Cortex of kidney (tissue), 1 donor: ENCODE results near the gene LRP1.

Experiments
- DNase-seq: peaks from one replicate; lab custom pipeline; 2025; lab: John Stamatoyannopoulos, UW

The LRP1 gene

DNA sequence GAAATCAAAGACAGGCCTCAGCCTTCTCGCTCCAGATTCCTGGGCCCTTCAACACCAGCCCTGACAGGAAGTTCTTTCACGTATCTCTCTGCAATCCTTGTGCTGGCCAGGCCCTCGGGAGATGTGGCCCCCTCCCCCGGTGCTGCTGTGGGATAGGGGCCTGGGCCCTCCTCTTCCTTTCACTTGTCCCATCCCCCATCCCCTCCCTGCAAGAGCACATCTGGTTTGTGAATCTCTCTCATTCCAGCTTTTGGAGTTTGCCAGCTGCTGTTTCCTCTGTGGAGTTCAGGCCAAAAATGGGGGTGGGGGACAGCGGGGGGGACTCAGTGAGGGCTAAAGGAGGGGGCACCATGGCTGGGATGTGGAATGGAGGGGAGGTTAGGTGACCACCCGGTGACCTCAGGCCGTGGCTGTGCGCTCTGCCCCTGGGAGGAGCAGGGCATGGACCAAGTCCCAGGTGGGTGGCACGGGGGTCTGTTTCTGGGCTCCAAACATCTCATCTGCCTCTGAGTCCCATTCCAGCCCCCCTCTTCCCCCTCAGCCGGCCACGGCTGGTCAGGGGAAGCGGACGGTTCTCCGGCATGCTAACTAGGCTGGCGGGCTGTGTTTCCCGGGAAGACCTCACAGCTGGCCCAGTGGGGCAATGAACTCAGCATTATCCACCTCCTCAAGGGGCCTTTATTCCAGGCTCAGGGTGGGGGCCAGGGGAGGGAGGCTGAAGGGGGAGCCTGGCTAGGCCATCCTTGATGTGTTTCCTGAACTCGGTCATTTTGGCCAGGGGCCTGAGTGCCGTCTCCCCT lies 7.4 kb downstream of the LRP1 start:
- DNase-seq: no peak

DNA sequence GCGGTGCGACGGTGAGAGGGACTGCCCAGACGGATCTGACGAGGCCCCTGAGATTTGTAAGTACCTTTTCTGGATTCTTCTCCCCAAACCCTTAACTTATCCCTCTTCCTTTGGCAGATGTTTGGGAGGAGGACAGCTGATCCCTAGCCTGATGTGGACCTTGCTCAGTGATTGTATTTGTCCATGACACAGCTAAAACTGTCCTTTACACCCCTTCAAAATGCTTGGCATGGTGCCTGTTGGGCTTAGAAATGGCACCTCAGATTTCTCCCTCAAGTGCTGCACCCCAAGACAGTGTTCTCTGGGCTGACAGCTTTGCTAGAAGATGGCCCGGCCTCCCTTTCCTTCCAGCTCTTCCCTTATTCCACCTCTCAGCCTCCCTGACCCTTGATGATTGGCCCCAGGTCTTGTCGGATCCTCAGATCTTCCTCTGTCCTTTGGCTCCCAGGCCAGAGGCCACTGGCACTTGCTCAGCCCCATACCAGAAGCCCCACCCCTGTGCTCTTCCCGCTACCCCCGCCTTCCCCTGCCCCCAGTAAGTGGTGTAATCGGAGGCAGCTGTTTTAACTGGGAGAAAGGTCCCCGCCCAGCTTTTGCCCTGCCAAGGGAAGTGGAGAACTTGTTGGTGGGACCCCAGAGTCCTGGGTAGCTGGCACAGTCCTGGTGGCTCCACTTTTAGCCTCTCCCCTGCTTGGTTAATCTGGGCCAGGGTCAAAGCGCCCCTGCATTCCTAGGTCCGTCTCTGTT lies 10.4 kb downstream of the LRP1 start:
- no peak for DNase-seq

DNA sequence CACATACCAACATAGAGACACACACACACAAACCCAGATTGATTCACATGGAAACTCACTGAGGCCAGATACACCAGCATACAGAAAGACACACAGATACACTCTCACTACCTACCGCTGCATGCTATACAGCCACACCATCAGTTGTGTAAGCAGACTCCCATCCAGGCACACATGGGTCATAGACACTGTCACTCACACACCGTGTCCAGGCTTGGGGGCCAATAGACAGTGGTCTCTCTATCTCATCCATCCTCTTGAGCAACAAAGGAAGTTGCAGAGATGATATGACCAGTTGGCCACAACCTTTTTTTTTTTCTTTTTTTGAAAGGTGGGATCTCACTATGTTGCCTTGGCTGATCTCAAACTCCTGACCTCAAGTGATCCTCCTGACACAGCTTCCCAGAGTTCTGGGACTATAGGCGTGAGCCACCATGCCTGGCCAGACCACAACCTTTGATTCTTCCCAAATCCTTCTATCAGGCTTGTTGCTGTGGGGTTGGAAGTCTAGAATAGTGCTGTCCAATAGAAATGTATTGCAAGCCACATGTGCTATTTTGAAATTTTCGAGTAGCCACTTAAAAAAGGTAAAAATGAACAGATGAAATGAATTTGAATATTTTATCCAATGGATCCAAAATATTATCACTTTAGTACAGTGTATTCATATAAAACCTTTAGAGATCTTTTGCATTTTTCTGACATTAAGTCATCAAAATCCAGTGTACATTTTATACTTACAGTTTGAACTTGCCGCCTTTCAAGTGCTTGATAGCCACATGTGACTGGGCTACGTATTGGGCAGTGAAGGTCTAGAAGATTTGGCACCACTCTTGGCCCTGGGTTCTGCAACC lies 11.7 kb downstream of the LRP1 start:
- no peak for DNase-seq

DNA sequence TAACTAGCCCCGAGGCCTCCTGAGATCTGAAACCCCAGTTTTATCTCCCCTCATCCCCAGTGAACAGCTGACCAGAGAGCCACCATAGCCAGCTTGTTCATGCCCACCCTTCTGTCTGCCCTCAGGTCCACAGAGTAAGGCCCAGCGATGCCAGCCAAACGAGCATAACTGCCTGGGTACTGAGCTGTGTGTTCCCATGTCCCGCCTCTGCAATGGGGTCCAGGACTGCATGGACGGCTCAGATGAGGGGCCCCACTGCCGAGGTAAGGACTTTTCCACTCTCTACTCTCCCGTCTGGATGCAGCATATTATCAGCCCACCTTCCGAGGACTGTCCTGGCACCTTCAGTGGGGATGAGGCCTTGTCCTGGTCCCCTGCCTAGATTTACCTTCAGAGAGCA lies 13.0 kb downstream of the LRP1 start:
- DNase-seq: no peak

DNA sequence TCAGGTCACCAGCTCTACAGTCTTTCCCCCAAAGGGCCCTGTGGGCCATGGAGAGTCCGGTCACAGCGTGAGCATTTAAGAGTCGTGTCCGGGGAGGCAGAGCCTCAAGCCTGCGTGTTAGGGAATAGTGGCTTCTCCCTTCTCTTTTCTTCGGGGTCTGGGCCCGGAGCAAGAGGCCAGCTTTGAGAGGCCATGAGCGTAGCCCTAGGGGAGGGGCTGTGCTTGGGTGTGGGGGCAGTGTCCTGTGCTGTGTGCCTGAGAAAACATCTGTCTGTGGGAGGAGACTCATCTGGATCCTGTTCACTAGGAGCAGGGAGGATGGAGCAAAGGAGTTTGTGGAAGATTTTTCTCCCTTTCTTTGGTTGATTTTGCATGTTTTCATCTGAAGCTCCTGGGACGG lies 13.8 kb downstream of the LRP1 start:
- DNase-seq: no peak

DNA sequence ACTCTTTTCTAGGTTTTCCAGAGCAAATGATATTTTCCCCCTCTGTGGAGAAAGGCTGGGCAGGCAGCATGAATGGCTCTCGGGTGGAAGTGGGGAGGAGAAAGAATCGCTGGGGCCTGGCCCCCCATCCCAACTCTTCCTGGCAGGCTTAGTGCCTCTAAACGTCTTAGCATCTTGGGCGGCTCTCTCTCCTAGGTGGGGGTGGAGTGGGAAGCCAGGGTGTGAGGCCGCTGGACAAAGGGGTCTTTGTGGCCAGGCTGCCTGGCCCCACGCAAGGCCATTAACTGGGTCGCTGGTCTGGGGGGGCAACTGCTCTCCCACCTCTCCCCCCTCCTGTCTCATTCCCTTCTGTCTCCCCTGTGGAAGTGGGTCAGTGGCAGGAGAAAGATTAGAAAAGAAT lies 14.4 kb downstream of the LRP1 start:
- no peak for DNase-seq

DNA sequence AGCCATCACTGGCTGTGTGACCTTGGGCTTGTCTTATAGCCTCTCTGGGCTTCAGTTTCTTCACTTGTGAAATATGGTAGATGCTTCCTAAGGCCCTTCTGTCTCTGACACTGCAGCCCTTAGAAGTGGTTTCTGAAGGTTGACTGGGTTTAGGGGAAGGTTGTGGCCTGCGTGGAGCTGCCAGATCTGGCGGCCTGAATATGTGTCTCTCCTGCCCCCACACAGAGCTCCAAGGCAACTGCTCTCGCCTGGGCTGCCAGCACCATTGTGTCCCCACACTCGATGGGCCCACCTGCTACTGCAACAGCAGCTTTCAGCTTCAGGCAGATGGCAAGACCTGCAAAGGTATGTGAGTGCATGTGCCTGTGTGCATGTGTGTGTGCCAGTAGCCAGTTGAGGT lies 15.2 kb downstream of the LRP1 start:
- DNase-seq: no peak

DNA sequence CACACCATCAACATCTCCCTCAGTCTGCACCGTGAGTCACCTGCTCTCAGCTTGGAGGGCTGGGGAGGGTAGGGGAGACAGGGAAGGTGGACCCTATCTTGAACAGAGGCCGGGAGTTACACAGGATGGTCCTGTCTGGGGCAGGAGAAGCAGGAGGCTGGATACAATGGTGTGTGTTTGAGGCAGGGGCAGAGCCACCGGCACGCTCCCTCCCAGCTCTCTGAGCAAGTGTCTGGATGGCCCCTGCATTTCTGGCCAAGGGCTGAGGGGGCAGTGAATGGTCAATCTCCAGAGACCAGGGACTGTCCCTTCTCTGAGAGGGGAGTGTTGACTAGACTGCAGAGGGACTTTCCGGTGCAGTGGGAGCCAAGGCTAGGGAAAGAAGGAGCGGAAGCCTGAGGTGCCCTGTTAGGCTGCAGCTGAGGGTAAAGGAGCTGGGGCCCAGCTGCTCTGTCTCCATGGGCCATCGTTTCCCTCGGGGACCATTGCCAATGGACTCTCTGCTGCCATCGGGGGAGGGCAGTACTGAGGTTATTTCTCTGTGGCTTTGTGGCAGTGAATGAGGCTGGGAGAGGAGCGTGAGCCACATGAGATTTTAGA lies 17.3 kb downstream of the LRP1 start:
- DNase-seq: no peak

DNA sequence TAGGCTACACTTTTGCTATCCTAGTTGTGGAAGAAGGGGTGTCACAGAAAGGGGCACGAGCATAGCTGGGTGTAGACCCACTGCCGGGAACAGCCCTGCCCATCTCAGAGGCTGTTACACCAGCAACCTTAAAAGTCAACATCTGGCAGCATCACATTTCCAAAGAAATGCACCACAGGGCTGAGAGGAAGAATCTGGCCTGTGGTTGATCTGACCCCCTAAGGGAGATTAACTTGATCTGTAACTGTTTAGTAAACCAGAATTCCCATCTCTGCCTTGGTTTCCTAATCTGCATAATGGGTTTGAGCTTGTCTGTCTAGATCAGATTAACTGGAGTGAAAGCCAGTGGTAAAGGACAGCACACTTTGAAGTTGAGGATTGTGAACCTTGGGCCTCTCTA lies 17.8 kb downstream of the LRP1 start:
- no peak for DNase-seq

DNA sequence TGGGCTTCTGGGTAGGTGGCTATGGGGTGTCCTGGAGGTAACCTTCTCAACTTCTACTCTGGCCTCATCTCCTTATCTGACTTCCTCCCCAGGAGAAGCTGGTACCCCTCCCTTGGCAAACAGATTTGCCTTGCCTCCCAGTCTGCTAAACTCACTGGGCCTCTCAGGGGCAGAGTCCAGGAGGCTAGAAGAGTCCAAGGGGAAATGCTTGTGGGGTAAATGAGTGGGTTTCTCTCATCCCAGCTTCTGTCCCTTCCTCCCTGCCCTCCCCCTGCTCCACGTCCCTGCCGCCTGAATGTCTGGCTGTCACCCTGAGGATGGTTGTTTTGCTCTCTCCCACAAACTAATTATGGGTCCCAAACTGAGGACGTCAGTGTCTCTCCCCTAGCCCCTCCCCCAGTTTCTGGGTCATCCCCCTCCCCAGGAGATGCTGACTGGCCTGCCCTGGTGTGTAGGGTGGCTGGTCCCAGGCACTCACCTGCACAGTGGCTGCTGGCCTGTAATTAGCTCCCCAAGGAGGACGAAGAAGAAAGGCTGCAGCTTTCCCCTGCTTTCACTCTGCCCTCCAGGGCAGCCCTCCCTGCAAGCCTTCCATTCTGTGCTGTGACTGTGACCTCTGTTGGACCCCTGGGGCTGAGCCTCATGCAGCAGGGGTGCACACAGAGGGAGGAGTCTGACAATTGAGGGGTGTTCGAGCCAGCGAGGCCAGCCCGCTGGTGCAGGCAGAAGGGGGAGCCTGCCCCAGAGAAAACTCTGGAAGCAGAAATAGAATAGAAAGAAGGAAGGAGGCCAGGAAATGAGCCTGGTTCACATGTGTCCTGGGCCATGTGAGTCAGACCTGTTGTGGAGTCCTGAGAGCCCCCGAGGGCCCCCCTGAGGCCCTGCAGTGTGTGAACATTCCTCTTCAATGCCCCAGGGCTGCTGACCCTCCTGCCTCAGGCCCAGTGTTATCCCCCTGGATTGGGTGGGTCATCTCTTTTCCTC lies 19.0 kb downstream of the LRP1 start, which contains the start of gene LRP1-AS:
LRP1-AS (minus strand) TSS at position 659 of the 984 bp plus-strand sequence.
- DNase-seq: no peak

DNA sequence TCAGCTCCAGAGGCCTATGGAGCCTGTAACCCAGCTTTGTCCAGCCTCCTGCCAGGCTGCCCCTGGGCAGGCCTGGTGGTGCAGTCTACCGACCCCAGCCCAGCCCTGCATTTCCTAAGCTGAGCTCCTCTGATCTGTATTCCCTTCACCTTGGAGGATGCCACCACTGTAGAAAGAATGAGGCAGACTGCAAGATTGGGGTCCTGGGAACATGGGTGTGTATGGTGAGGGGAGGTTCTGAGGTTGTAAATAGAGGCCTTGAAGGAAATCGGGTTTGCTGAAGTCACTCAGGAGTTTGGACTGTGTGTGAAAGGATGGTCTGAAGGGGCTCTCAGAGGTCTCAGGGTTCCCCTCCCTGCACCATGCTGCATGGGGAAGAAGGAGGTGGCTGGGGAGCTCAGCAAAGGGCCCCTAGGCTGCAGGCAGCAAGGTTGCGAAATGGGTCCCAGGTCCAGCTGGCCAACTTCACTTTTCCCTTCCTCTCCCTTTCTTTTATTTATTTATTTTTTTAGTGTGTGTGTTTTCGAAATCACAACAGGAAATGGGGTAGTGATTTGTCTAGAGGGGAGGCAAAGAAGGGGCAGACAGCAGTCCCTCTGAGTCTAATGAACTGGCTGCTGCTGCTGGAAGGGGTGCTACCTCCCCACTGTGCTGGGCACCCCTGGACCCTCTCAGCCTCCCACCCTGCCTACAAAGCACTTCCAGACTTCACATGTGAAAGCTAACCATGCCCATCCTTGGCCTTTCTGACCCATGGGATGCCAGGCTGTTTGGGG lies 20.4 kb downstream of the LRP1 start:
- no peak for DNase-seq

DNA sequence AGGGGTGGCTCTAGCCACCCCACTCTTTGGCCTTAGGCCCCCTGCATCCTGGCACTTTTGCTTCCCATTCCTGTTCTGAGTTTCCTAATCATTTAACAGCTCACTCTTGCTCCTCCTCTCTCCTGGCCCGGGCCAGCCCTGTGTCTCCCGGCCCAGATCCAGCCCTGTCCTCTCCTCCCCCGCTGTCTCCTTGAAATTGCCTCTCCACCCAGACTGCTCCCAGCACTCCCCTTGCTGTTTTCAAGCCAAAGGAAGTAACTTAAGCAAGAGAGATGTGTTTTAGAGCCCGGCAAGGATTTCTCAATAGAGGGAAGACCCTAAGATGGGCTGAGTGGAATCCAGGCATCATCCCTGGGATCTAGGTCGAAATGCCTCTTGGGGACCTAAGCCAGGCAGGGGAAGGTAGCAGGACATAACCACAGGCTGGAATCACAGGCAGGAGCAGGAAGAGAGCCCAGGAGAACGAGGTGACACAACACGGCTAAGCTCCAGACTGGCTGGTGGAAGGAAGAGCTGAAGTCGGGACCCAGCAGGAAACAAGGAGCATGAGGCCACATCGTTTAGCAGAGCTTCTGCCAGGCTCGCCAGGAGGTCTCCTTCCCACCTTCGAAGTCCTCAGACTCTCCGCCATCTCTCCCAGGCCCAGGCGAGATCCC lies 21.1 kb downstream of the LRP1 start:
- no peak for DNase-seq

DNA sequence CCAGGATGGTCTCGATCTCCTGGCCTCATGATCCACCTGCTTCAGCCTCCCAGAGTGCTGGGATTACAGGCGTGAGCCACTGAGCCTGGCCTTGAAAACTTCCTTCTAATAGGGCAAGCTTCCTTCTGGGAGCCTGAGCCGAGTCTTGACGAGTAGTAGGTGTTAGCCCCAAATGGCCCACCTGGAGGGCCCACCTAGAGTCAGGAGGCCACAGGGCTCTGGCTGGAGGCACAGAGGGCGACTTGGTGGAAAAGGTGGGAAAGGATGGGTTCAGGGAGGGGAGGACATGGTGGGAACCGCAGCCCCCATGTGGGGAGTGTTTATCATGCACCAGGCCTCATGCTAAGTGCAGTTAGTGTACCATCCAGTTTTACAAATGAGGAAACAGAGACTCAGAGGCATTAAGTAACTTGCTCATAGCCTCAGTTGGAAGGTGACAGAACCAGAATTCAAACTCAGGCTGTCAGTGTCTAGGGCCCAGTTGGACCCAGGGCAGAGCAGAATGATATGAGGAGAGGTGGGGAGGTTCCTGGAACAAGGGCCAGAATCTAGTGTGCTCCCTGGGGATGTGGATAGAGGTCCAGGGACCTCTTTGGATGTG lies 22.2 kb downstream of the LRP1 start:
- DNase-seq: no peak

DNA sequence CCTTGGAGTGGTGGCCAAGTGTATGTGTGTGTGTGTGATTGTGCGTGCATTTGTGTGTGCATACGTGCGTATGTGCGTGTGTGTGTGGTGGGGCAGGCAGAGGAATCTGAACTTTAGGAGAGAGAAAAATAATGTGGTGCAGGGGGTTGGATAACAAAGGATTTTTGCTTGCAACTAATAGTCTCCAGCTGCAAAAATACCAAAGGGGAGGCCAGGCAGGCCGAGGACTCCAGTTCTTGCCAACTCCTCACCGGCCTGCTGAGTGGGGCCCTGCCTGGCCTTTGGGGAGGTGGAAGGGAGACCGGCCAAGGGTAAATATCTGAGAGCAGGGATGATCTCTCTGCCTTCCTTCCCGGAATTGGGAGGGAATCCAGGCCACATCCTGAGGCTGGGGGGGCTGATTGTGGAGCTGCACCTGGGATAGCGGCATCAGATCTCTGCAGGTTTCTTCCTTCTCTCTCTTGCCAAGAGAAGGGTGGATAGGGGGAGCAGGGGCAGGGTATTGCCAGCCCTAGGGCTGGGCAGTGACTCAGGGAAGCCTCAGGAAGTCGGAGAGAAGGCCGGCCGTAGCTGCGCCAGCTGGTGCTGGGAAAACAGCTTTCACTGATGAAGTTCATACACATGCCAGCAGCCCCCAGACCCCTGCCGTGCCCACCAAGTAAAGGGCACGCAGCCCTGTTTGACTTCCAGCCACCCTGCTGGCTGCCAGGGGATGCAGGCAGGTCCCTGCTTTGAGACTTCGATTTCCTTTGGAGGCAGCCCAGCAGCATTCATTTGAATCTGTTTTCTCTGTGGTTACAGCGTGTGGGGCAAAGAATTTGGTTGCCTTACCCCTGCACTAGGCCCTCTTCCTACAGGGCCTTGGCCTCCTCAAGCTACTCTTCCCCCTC lies 23.7 kb downstream of the LRP1 start:
- no peak for DNase-seq

DNA sequence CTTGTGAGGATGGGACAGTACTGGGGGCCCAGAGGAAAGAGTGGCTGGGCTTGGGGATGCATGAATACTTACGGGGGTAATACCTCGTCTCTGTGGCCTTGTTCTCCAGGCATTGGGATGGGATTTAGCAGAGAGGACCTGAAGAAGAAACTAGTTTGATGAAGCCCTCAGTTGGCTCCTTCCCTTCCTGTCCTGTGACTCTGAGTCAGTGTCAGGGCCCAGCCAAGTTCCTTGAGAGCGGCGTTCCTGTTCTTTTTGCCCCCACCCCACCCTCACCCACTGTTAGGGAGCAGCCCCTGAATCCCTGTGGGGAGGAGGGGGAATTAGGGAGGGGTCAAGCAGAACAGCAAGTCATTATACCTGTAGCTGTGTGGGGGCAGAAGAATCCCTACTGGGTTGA lies 24.4 kb downstream of the LRP1 start:
- no peak for DNase-seq

DNA sequence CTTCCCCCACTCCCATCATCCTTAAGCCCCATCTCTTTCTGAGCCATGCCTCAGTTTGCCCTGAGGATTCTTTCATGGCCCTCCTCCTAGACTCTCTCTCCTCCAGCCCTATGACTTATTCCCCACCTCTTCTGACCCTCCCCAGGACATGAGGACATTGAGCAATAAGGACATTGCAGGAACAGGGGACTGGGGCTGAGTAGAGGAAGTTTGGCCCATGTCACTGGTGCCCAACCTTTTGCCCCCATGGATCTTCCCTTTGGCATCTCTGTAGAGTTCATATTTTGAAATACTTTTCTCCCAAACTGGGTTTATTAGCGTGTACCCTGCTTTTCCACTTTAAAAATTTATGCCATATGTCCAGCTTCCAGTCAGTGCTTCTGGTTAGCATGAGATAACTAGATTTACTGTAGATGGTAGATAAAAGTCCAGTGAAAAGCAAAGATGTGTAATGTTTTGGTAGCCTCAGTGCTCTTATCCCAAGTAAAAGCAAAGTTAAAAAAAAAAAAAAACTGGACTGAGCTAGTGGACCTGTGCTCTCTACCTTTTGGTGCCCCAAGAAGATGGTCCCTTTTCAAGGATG lies 25.2 kb downstream of the LRP1 start:
- no peak for DNase-seq

DNA sequence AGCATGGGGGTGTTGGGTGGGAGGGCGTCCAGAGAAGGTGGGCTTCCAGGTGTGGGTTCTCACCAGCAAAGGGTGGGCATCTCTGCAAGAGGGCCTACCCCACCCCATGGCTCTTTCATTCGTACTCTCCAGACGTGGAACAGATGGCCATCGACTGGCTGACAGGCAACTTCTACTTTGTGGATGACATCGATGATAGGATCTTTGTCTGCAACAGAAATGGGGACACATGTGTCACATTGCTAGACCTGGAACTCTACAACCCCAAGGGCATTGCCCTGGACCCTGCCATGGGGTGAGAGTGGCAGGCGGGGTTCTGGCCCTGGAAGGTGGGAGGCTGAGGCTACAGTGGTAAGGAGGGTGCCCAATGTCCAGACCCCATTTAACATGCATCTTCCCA lies 25.8 kb downstream of the LRP1 start:
- no peak for DNase-seq
